Stromal cell of bone marrow (primary cell): ENCODE data around the gene SLC36A1.
"Not testable (repeated sequence)": the region's sequence is repeated elsewhere in the genome, so short reads cannot be mapped to it uniquely, and the experiment has no call there.

ENCODE experiments used
- DNase-seq: peaks from one replicate; pipeline ENCODE4 v3.0.0-alpha.2; 2012; ENCODE audit warnings: low read depth

SLC36A1 gene

DNA sequence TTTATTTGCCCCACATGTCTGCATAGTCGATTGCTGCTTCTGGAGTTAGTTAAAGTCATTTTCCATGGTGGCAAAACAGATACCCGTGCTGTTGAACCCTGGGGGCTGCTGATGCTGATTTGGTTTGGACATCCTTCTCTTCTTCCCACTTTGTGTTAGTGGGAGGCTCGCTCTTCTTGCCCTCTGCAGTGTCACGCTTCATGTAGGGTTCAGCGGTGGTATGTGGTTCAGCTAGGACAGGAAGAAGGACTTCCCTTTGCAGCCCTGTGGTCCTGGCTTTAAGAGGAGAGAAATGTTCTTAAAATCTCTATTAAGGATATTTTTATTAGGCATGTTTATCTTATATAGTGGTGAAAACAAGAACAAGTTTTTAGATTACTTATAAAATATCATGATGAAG is 36.2 kb downstream of the SLC36A1 start:
- DNase-seq: no peak

DNA sequence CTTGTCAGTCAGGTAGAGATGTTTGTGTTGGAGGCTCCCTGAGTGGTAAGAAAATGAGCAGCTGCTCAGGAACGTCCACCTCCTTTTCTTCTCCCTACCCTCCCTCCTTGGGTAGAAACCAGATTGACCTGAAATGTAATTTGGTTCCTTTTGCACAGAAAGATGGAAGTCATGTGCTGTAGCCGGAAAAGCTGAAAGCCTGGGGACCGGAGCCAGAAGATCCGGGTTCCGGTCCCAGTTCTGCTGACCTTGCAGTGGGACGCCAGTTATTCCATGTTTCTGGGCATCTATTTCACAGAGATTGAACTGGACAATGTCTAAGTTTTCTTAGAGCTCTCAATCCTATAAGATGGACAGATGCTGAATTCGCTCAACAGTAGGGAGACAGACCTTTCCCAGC is 40.1 kb downstream of the SLC36A1 start:
- DNase-seq: no peak

DNA sequence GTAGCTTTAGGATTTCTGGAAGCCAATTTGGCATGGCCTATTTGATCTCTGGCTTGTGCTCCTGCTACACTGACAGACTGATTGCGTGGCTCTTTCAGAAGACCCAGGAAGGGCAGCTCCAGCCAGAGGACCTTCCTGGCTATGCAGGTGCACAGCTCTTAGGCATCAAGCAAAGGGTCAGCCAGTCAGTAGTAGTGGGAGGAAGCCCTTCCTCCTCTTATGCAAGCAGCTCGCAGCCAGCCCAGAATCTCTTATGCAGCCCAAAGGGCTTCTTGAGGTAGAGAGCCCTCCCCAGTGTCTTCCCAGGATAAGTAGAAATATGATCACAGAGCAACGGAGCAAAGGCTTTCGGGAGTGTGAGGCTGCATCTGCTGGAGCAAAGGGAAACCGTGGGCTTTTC is 43.2 kb downstream of the SLC36A1 start:
- DNase-seq: no peak

DNA sequence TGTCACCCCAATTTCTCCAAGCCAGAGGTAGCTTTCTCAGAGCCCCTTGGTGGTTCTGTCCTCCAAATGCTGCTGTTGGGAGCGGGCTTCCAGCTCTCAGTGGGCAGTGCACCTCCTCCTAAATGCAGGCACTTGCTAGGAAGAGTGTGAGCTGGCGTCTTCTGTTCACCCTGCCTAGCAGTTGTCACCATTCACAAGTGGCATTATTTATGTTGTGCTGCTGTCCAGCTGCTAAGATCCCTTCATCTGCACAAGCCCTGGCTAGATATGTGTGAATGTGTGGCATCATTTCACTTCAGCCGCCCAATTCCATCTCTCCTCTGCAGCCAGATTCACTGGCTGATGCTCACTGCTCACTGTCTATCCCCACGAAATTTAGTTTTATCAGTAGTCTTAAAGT is 43.7 kb downstream of the SLC36A1 start:
- DNase-seq: no peak

DNA sequence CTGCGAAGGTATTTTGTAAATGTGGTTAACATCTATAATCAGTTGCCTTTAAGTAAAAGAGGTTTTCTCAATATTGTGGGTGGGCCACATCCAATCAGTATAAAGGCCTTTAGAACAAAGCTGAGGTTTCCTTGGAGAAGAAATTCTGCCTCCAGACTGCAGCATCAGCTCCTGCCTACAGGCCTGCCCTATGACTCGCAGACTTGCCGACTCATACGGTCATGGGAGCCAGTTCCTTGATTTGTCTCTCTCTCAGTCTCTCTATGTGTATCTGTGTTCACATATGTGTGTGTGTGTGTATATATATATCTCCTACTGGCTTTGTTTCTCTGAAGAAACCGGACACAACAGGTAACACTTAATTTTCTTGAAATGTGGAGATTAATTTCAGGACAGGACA is 45.3 kb downstream of the SLC36A1 start:
- peak; percentile 62 for DNase-seq

DNA sequence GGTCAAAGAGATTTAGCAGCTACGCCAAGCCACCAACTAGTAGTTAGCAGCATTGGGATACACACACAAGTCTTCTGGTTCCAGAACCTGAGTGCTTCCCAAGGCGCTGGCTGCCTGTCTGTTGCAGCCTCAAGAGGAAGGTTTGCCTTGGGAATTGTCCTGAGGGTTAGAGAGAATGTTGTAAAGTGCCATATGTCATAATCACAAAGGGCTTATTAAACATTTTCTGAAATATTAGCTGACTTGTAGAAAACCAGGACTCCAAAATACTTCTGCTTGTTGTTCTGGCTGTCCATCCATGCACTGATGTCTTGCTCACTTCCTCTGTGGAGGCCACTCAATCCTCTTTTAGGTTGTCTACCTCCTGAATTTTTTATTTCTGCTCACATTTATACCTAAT is 46.3 kb downstream of the SLC36A1 start:
- DNase-seq: no peak

DNA sequence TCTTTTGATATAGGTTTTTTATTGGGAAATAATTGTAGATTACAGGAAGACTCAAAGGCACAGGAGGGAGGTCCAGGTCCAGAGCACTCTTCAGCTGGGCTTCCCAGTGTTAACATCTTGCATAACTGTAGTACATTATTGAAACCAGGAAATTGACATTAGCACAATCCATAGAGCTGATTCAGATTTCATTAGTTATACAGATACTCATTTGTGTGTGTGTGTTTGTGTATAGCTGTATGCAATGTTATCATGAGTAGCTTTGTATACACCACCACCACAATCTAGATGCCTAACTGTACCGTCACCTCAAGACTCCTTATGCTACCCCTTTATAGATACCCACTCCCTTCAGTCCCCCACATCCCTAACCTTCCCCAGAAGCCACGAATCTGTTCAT is 47.9 kb downstream of the SLC36A1 start:
- DNase-seq: no peak

DNA sequence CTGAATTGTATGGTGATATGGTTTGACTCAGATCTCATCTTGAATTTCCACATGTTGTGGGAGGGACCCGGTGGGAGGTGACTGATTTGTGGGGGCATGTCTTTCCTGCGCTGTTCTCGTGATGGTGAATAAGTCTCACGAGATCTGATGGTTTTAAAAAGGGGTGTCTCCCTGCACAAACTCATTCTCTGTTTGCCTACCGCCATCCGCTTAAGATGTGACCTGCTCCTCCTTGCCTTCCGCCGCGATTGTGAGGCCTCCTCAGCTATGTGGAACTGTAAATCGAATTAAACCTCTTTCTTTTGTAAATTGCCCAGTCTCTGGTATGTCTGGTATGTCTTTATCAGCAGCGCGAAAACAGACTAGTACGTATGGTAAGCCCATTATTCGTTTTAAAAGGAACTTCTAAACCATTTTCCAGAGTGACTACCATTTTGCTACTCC is 48.7 kb downstream of the SLC36A1 start:
- no peak for DNase-seq

DNA sequence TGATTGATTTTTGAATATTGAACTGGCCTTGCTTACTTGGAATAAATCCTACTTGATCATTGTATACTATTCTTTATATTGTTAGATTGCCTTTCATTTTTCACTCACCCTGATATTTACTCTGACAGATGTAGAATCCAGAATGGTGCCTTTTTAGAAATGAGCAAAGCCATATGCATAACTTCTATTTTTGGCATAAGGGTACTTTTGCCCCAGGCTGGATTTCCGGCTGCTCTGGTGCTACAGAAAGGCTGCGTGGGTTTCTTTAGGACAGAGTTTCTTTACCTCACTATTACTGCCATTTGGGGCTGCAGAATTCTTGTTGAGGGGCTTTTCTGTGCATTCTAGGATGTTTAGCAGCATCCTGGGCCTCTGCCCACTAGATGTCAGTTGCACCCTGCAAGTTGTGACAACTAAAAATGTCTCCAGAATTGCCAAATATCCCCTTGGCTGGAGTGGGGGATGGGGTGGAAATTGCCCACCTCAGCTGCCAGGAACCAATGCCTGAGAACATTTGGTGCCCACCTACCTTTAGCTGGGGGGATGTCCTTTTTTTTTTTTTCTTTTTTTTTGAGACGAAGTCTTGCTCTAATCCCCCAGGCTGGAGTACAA is 50.1 kb downstream of the SLC36A1 start:
- no peak for DNase-seq

DNA sequence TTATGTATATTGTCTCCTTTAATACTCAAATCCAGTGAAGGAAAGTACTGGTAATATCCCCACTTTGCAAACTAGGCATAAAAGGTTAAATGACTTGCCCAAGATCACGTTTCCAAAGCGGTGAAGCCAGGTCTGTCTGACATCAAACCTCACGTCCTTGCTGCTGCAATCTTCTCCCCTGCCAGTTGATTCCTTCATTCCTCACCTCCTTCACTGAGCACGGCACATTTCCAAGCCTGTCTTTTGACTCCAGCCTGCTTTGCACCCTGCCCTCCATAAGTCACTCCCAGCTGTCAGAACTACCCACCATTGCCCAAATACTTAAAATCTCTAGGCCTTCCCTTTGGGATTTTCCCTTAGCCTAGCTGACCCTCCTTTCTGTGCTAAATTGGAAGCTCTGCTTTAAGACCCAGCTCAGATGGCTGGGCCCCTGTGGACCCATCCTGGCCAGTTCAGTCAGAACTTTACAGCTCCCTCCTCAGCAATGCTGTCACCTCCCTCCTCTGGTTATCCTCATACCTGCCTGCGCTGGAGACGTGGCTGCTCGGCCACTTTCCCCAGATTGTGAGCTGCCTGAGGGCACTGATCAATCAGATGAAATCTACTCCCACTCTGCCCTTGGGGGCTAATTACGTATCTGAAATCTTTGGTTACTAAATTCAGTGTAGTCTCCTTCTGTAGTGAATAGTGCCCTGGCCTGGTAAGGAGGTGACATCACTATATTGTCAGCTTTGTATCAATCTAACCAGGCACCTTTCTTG is 51.2 kb downstream of the SLC36A1 start:
- no peak for DNase-seq

DNA sequence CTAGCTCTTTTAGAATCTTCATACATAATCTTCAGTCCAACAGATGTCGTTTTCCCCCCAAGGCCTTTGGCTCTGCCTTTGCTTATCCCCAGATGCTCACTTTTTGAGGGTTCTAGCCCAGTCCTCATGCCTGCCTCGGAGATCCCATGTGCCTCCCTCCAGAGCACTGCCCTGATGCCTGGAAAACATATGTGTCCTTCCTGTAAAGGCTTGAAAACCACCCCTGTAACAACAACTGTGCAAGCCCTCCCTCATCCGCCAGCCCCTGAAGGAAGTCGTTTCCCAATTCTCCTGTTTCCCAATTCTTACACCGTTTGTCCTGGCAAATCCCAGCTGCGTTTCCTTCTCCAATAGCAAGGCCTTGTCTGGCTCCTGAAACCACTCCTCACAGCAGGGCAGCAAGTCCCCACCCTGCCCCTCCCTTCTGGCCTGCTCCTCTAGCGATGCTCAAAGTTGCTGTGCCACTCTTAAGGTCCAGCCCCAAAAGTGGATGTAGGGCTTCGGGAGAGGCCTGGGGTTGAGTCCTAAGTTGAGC is 52.2 kb downstream of the SLC36A1 start:
- no peak for DNase-seq

DNA sequence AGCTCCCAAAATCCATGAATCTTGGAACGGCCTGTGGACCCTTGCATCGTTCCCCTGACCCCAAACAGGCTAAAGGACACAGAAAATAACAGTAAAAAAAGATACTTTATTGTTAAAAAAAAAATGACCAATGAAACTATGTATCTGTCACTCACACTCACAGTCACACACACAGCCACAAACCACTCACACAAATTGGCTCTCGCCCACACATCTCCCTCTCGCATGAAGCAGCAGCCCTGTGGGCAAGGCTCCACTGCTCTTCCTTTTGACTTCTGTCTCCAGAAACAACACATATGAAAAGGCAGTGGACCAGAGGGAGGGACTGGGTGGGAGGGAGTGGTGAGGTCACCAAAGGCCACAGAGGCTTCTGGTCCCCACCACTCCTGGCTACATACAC is 56.6 kb downstream of the SLC36A1 start:
- no peak for DNase-seq

DNA sequence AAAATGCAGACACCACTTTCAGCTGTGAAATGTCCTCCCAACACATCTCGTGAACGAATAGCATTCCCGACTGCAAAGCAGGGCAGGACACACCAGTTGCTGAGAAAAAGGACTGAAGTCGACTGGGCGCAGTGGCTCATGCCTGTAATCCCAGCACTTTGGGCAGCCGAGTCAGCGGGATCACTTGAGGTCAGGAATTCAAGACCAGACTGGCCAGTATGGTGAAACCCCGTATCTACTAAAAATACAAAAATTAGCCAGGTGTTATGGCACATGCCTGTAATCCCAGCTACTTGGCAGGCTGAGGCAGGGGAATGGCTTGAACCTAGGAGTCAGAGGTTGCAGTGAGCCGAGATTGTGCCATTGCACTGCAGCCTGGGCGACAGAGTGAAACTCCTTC is 60.9 kb downstream of the SLC36A1 start:
- not testable (repeated sequence) for DNase-seq

DNA sequence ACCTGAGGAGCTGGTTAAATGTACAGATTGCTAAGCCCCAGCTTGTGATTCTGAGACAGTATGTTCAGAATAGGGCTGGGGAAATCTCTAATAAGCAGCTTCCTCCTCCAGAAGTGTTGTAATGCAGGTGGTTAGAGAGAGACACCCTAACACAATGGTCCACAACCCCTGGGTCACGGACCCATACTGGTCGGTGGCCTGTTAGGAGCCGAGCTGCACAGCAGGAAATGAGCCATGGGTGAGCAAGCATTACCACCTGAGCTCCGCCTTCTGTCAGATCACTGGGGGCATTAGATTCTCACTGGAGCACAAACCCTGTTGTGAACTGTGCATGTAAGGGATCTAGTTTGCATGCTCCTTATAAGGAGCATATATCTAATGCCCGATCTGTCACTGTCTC is 61.8 kb downstream of the SLC36A1 start:
- no peak for DNase-seq

DNA sequence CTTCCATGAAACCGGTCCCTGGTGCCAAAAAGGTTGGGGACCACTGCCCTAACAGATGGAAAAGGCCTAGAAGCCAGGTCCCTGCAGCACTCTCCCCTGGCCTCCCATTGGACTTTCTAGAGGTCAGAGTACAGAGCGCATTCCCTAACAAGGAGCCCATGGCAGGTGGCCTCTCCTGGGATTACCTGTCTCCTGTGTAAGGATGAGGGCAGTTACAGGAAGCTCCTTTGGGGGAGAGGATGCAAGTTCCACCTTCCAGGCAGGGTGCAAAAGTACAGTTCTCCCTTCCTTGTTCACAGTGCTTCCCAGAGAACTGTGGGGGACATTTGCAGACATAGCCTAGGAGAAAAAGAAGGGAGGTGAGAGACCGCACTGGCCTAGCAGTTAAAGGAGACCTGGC is 62.4 kb downstream of the SLC36A1 start:
- no peak for DNase-seq

DNA sequence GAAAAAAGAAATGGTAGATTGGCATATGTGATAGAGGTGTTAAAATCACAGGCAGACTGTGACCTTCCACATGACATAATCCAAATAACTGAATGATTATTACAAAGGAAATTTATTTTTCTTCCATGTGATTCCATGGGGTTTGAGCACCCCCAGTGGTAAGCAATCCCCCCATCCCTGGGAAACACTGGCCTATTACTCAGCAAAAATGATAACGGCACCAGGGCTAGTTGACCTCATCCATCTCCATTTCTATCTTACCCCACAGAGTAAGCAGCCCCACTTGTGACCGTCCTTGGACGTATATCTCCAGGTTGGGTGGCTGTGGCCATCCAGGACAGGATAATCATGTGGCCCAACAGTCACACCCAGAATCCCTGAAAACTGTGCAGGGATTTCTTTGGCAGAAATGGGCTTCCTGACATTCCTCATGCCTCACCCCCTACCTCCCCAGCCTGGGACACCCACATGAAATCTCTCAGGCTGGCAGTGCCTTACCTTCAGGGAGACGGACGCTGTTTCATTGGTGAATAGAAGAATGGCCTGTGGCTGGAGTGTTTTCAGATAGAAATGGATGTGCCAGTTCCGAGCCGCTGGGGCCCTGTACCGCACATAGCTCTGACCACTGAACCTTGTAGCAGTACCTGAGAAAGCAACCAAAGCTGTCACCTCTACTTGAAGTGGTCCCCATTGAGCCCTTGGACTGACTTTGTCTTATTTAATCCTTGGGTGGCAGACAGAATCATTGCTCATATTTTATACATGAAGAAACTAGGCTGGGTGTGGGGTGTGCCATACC is 69.9 kb downstream of the SLC36A1 start:
- DNase-seq: no peak

DNA sequence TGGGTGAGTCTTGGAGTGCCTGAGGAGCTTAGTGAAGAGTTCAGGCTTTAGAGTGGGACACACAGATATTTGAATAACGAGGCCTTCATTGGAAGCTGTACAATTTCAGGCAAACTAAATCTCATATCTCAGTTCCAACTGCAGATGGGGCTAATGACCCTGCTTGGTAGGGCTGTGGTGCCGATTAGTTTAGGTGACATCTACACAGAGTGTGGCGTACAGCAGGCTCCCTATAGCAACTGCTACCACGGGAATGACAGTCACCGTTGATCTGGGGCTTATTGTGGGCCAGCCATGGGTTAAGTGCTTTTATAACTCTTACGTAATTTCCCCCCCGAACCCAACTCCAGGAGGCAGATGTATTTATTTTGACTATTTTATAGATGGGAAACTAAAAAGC is 72.9 kb downstream of the SLC36A1 start:
- DNase-seq: no peak

DNA sequence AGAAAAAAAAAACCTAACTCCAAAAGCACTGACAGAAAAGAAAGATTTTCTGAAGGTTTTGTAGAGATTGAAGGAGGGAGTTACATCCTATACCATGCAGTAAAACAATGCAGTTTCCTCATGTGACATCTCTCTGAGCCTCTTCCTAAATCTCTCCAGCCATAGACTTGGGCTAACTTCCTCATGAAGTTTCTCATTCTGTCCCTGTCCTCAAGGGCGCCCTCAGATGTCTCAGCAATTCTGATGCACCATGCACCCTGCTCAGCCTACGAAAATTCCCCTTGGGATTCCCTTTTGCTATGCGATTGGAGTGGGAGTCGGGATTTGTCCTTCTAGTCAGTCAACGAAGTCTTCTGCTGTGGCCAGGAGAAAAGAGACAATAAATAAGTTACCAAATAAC is 74.8 kb downstream of the SLC36A1 start:
- no peak for DNase-seq

DNA sequence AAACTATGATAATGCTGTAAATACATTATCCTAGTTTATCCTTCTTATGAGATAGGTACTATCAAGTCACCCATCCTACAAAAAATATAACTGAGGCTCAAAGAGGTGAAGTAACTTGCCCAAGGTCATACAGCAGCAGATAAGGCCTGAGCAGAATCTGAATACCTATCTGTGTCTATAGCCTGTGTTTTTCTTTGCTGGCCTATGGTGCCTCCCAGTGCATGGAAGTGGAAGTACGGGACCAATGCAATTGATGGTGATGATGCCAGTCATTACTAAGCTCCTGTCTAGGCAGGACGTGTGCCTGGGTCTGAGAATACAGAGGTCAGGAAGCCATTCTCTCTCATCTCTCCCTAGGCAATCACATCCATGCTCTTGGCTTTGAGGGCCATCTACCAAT is 75.9 kb downstream of the SLC36A1 start:
- DNase-seq: peak; percentile 26

DNA sequence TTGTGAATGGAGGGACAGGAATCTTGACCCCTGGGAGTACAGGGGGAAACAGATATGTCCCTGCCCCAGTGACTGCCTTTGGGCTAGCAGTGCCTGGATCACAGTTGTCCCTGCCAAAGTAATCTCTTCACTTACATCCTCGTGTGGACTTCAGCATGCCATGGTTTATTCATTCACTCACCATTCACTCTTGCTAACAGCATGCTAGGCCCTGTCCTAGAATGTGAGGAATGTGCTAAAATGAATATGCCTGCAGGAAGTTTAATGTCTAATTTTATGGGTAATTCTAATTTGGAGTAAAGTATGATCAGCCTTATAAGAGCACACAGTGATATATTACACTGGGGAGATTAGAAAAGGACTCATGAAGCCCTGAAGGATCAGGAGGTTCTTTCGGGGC is 80.8 kb downstream of the SLC36A1 start:
- DNase-seq: no peak

DNA sequence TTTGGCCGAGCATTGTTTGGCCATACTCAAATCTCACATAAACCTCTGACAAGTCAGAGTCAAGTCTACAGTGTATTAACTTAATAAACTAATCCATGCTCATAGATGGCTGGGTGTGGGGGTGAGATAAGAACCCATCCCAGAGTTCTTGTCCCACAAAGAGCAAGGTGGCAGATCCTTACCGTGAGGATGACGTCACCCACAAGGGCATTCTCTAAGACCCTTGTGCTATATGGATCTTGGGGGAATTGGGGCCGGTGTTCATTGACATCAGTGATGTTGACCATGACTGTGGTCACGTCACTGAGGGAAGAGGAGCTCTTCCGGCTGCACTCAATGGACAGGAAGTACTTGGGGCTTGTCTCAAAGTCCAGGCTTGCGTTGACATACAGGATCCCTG is 81.6 kb downstream of the SLC36A1 start:
- DNase-seq: no peak

DNA sequence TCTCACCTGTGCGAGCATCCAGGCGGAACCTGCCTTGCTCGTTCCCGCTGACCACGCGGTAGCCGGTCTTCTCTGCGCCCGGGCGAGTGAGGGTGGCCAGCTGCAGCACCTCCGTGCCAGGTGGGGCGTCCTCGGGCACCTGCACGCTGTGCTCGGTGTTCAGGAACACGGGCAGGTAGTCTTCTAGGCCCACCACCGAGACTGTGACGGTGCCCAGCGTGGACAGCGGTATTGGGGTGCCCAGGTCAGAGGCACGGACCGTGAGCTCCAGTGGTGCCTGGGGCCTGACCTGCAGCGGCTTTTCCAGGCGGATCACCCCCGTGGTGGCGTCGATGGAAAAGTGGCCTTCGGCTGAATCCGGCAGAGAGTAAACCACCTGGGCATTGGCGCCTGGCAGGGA is 84.2 kb downstream of the SLC36A1 start:
- no peak for DNase-seq

DNA sequence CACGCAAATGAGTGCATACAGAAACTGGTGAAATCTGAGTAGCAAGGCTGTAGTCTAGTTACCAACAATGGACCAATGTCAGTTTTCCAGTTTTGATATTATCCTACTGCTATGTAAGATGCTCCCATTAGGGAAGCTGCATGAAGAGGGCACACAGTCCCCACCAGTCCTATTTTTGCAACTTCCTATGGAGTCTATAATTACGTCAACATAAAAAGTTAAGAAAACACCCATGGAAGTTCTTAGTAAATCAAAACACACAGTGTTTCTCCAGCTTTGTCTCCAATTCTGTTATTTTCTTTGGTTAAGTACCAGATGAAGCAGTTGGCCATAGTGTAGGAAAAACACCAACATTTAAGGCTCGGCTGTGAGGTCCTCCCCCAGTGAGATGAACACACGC is 85.0 kb downstream of the SLC36A1 start:
- no peak for DNase-seq
